SK-N-MC (cell line): ENCODE measurements around the gene CPHXL.

Source experiments
- EZH2 ChIP-seq: fragments of 200-600 bp; sonication (generic); IDR thresholded peaks from one replicate; pipeline ENCODE4 v1.6.1; 2017; ENCODE audit warnings: antibody characterized with exemption
- POLR2AphosphoS5 ChIP-seq: IDR thresholded peaks from 2 replicates; pipeline ENCODE4 v1.6.1; 2012; ENCODE audit warnings: mild to moderate bottlenecking, low read depth, low read length, borderline replicate concordance

- TF ChIP-seq EZH2 (no peak), POLR2AphosphoS5 (no peak)
Measured at GRCh38 chr16:75718452-75718851, 7.8 kb downstream of the CPHXL start.
